Measurements from ENCODE around the gene HEMK1. TPM values are rescaled to one million over a fixed set of nuclear protein-coding genes. Genes with fewer than 3 reads are reported as not detected.

Gene HEMK1
- polyA plus RNA-seq, 1 donor = 29.9 TPM

DNA sequence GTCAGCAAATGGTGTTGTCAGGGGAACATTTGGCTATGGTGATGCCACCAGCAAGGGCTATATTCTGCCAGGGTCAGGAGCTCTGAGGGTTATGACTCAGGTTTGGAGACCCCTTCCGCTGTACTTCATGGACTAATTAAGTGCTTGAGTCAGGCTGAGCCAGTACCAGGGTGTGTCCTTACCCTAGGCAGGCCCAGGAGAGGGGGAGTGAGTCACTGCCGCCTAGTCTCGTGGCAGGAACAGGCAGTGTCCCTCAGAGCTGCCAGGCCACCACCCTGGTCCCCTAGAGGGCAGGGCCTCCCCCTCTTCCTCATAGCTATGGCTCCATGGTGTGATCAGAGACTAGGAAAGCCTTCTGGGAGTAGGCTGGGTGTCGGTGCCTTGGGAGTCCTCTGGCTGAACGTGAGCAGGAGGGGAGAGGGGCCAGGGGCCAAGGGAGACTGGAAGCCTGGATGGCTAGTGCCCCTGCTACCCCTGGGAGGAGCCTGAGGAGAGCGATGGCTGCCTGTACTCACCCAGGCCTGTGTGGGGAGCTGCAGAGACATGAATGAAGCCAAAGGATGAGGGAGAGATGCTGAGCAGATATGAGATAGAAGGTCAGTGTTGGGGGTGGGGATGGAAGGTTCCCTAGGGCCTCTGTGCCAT is 58.2 kb downstream of the HEMK1 start:
- no peaks in the 10 kb centered on the region for H3K27me3 ChIP-seq (ENCODE audit: control insufficient read depth, insufficient read depth, low read length)
- DNase-seq = no peak
- no peak overlapping the region for H3K4me3 ChIP-seq (ENCODE audit: low read length)
- H3K4me1 ChIP-seq (ENCODE audit: control insufficient read depth, insufficient read depth, low read length) = peaks cover 11% of the 10 kb centered on the region
- WGBS (ENCODE audit: insufficient coverage, low lambda C conversion rate) = no CpG with 5 or more reads among the region's 6 CpGs
- H3K27ac ChIP-seq (ENCODE audit: low read length) = no peak overlapping the region
- H3K9me3 ChIP-seq (ENCODE audit: control insufficient read depth, low read depth, low read length) = no peaks in the 10 kb centered on the region
- peaks cover 46% of the 10 kb centered on the region for H3K36me3 ChIP-seq (ENCODE audit: control insufficient read depth, insufficient read depth, low read length)

DNA sequence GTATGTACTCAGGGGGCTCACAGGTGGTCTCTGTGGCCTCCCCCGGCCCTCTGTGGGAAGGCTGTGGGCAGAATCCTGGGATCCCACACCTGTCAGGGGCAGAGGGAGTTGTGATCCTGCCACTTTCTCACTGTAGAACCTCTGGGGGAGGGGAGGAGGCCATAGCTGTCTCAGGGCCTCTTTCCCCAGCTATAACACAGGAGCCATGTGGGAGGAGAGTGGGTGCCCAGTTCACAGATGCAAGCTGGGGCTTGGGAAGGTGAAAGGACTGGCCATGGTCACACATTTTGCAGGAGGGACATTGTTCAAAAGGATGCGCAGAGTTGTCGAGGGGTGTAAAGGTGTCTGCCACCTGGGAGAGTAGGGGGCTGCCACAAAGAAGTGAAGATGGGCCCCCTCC is 59.3 kb downstream of the HEMK1 start:
- no peaks in the 10 kb centered on the region for H3K27me3 ChIP-seq (ENCODE audit: control insufficient read depth, insufficient read depth, low read length)
- DNase-seq = no peak
- H3K9me3 ChIP-seq (ENCODE audit: control insufficient read depth, low read depth, low read length) = no peaks in the 10 kb centered on the region
- peaks cover 7% of the 10 kb centered on the region for H3K4me1 ChIP-seq (ENCODE audit: control insufficient read depth, insufficient read depth, low read length)
- H3K4me3 ChIP-seq (ENCODE audit: low read length) = no peak overlapping the region
- no peak overlapping the region for H3K27ac ChIP-seq (ENCODE audit: low read length)
- peaks cover 42% of the 10 kb centered on the region for H3K36me3 ChIP-seq (ENCODE audit: control insufficient read depth, insufficient read depth, low read length)
- no CpG with 5 or more reads among the region's 3 CpGs for WGBS (ENCODE audit: insufficient coverage, low lambda C conversion rate)

DNA sequence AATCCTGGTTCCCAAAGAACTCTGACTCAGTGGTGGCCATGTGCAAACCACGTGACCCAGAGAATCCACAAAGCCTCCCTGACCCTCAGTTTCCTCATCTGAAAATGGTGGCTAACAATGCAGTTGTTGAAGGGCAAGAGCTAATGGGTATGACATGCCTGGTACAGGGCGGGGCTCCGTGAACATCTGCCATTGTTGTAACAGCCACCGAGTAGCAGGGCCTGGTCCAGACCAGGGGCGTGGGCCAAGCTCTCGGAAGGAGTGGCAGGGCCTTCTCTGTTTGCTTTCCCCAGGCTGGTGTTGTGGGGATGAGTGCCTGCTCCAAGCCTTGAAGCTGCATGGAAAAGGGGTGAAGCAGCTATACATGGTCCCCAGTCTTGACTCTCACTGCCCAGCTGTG is 61.1 kb downstream of the HEMK1 start:
- no peaks in the 10 kb centered on the region for H3K9me3 ChIP-seq (ENCODE audit: control insufficient read depth, low read depth, low read length)
- peaks cover 46% of the 10 kb centered on the region for H3K36me3 ChIP-seq (ENCODE audit: control insufficient read depth, insufficient read depth, low read length)
- H3K27ac ChIP-seq (ENCODE audit: low read length) = no peak overlapping the region
- no peak for DNase-seq
- WGBS (ENCODE audit: insufficient coverage, low lambda C conversion rate) = no CpG with 5 or more reads among the region's 6 CpGs
- H3K27me3 ChIP-seq (ENCODE audit: control insufficient read depth, insufficient read depth, low read length) = no peaks in the 10 kb centered on the region
- no peak overlapping the region for H3K4me3 ChIP-seq (ENCODE audit: low read length)
- peaks cover 3% of the 10 kb centered on the region for H3K4me1 ChIP-seq (ENCODE audit: control insufficient read depth, insufficient read depth, low read length)

- H3K27me3 ChIP-seq (ENCODE audit: control insufficient read depth, insufficient read depth, low read length) = no peaks in the 10 kb centered on the region
- WGBS (ENCODE audit: insufficient coverage, low lambda C conversion rate) = 80% methylated on average over 1 of the region's 7 CpGs
- H3K36me3 ChIP-seq (ENCODE audit: control insufficient read depth, insufficient read depth, low read length) = peaks cover 43% of the 10 kb centered on the region
- no peak overlapping the region for H3K27ac ChIP-seq (ENCODE audit: low read length)
- H3K4me3 ChIP-seq (ENCODE audit: low read length) = no peak overlapping the region
- H3K4me1 ChIP-seq (ENCODE audit: control insufficient read depth, insufficient read depth, low read length) = peaks cover 3% of the 10 kb centered on the region
- H3K9me3 ChIP-seq (ENCODE audit: control insufficient read depth, low read depth, low read length) = no peaks in the 10 kb centered on the region
- no peak for DNase-seq
These were observed 61.6 kb downstream of the HEMK1 start for GRCh38 chr3:50630877-50631276.

GRCh38 chr3:50632450-50632849 is 63.1 kb downstream of the HEMK1 start:
- Histone ChIP-seq H3K36me3 (ENCODE audit: control insufficient read depth, insufficient read depth, low read length) (peaks cover 37% of the 10 kb centered on the region), H3K9me3 (ENCODE audit: control insufficient read depth, low read depth, low read length) (no peaks in the 10 kb centered on the region), H3K4me1 (ENCODE audit: control insufficient read depth, insufficient read depth, low read length) (peaks cover 6% of the 10 kb centered on the region), H3K4me3 (ENCODE audit: low read length) (no peak overlapping the region), H3K27me3 (ENCODE audit: control insufficient read depth, insufficient read depth, low read length) (no peaks in the 10 kb centered on the region), H3K27ac (ENCODE audit: low read length) (no peak overlapping the region)
- 10% methylated on average over 2 of the region's 5 CpGs for WGBS (ENCODE audit: insufficient coverage, low lambda C conversion rate)
- no peak for DNase-seq

GRCh38 chr3:50633230-50633790 is 64.0 kb downstream of the HEMK1 start:
- Histone ChIP-seq H3K36me3 (ENCODE audit: control insufficient read depth, insufficient read depth, low read length) (peaks cover 32% of the 10 kb centered on the region), H3K27me3 (ENCODE audit: control insufficient read depth, insufficient read depth, low read length) (no peaks in the 10 kb centered on the region), H3K9me3 (ENCODE audit: control insufficient read depth, low read depth, low read length) (no peaks in the 10 kb centered on the region), H3K4me3 (ENCODE audit: low read length) (no peak overlapping the region), H3K27ac (ENCODE audit: low read length) (no peak overlapping the region), H3K4me1 (ENCODE audit: control insufficient read depth, insufficient read depth, low read length) (peaks cover 6% of the 10 kb centered on the region)
- no peak for DNase-seq
- no CpG with 5 or more reads among the region's 5 CpGs for WGBS (ENCODE audit: insufficient coverage, low lambda C conversion rate)

DNA sequence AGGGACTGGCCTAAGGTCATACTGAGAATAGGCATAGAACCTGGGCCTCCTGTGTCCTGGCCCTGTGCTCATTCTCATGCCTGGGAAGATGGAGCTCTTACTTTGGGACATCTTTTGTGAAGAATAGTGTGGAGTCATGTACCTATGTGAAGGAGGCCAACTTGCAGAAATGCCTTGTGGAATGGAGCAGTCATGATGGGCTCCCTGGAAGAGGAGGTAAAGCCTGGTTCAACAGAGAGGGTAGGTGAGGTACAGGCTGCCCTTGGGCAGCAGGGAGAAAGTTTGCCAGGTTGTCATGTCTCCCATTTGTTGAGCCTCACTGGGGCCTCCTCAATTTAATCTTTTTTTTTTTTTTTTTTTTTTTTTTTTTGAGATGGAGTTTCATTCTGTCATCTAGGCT is 65.7 kb downstream of the HEMK1 start:
- Histone ChIP-seq H3K4me3 (ENCODE audit: low read length) (no peak overlapping the region), H3K27me3 (ENCODE audit: control insufficient read depth, insufficient read depth, low read length) (no peaks in the 10 kb centered on the region), H3K27ac (ENCODE audit: low read length) (no peak overlapping the region), H3K9me3 (ENCODE audit: control insufficient read depth, low read depth, low read length) (no peaks in the 10 kb centered on the region), H3K4me1 (ENCODE audit: control insufficient read depth, insufficient read depth, low read length) (peaks cover 6% of the 10 kb centered on the region), H3K36me3 (ENCODE audit: control insufficient read depth, insufficient read depth, low read length) (peaks cover 24% of the 10 kb centered on the region)
- no peak for DNase-seq

DNA sequence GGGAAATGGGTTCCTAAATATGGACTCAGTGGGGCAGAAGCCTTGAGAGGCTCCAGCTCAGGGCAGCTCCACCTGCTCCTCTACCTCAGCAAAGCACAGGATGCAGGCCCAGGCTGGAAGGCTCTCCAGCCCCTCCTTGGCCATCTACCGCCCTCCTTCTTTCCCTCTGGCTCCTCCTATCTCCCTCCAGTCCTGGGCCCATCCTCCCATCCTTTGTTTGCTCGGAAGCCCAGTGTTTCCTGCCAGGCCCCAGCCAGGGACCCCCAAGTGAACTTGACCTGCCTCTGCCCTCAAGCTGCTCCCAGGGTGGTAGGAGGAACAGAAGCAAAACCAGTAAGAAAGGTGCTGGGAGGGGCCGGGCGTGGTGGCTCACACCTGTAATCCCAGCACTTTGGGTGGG is 67.7 kb downstream of the HEMK1 start:
- Histone ChIP-seq H3K36me3 (ENCODE audit: control insufficient read depth, insufficient read depth, low read length) (peaks cover 30% of the 10 kb centered on the region), H3K9me3 (ENCODE audit: control insufficient read depth, low read depth, low read length) (no peaks in the 10 kb centered on the region), H3K27ac (ENCODE audit: low read length) (no peak overlapping the region), H3K4me1 (ENCODE audit: control insufficient read depth, insufficient read depth, low read length) (peaks cover 6% of the 10 kb centered on the region), H3K27me3 (ENCODE audit: control insufficient read depth, insufficient read depth, low read length) (no peaks in the 10 kb centered on the region), H3K4me3 (ENCODE audit: low read length) (no peak overlapping the region)
- no peak for DNase-seq
- WGBS (ENCODE audit: insufficient coverage, low lambda C conversion rate) = no CpG with 5 or more reads among the region's 4 CpGs

DNA sequence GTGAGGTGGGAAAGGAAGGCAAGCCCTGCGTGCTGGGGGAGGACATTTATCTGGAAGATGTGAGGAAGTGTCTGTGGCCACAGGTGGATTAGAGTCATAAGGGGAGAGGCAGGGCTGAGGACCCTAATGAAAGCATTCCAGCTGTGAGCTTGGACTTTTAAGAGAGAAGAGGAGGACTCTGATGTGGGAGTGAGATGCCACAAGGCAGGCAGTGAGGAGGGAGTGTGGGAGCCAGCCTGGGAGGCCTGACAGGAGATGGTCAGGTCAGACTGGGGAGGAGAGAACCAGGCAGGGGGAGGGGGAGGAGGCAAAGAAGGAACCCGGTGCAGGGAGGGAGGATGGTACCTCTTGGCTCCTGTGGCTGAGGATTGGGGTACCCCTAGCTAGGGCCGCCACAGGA is 68.6 kb downstream of the HEMK1 start:
- H3K4me3 ChIP-seq (ENCODE audit: low read length) = no peak overlapping the region
- H3K4me1 ChIP-seq (ENCODE audit: control insufficient read depth, insufficient read depth, low read length) = peaks cover 6% of the 10 kb centered on the region
- WGBS (ENCODE audit: insufficient coverage, low lambda C conversion rate) = 67% methylated on average over 1 of the region's 3 CpGs
- peaks cover 38% of the 10 kb centered on the region for H3K36me3 ChIP-seq (ENCODE audit: control insufficient read depth, insufficient read depth, low read length)
- H3K27me3 ChIP-seq (ENCODE audit: control insufficient read depth, insufficient read depth, low read length) = no peaks in the 10 kb centered on the region
- DNase-seq = no peak
- no peaks in the 10 kb centered on the region for H3K9me3 ChIP-seq (ENCODE audit: control insufficient read depth, low read depth, low read length)
- H3K27ac ChIP-seq (ENCODE audit: low read length) = no peak overlapping the region

- H3K27ac ChIP-seq (ENCODE audit: low read length) = no peak overlapping the region
- no CpG with 5 or more reads among the region's 6 CpGs for WGBS (ENCODE audit: insufficient coverage, low lambda C conversion rate)
- H3K36me3 ChIP-seq (ENCODE audit: control insufficient read depth, insufficient read depth, low read length) = peaks cover 49% of the 10 kb centered on the region
- H3K4me1 ChIP-seq (ENCODE audit: control insufficient read depth, insufficient read depth, low read length) = peaks cover 6% of the 10 kb centered on the region
- no peaks in the 10 kb centered on the region for H3K9me3 ChIP-seq (ENCODE audit: control insufficient read depth, low read depth, low read length)
- no peaks in the 10 kb centered on the region for H3K27me3 ChIP-seq (ENCODE audit: control insufficient read depth, insufficient read depth, low read length)
- H3K4me3 ChIP-seq (ENCODE audit: low read length) = no peak overlapping the region
- DNase-seq = no peak
These were observed 69.8 kb downstream of the HEMK1 start for GRCh38 chr3:50639055-50639494.

DNA sequence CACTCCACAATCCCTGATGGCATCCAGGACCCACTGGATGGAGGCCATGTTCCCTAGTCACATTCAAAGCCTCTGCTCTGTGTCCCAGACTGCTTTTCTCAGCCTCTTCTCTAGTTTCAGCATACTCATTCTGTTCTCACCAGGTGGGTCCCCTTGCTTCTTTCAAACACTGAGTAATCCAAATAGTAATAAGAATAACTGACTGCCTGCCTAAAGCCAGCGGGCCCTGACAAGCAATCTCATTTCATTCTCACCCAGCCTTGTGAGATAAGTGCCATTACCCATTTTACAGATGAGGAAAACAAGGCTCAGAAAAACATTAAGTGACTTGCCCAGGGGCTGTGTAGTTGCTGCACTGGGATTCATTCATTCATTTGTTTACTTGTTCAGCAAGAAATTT is 73.1 kb downstream of the HEMK1 start:
- H3K4me3 ChIP-seq (ENCODE audit: low read length) = no peak overlapping the region
- H3K27ac ChIP-seq (ENCODE audit: low read length) = no peak overlapping the region
- H3K27me3 ChIP-seq (ENCODE audit: control insufficient read depth, insufficient read depth, low read length) = no peaks in the 10 kb centered on the region
- no peaks in the 10 kb centered on the region for H3K4me1 ChIP-seq (ENCODE audit: control insufficient read depth, insufficient read depth, low read length)
- DNase-seq = no peak
- H3K36me3 ChIP-seq (ENCODE audit: control insufficient read depth, insufficient read depth, low read length) = peaks cover 74% of the 10 kb centered on the region
- H3K9me3 ChIP-seq (ENCODE audit: control insufficient read depth, low read depth, low read length) = no peaks in the 10 kb centered on the region
- no CpG with 5 or more reads among the region's 1 CpG for WGBS (ENCODE audit: insufficient coverage, low lambda C conversion rate)
